GM23248 (cell line): ENCODE measurements around the gene MAP1B.

Source experiments
- EZH2 ChIP-seq: fragments of 200-600 bp; sonication (generic); IDR thresholded peaks from 2 replicates; pipeline ENCODE4 v1.6.1; 2018; ENCODE audit warnings: antibody characterized with exemption, mild to moderate bottlenecking; ENCODE audit not compliant: insufficient read depth, poor library complexity, severe bottlenecking
- EZH2phosphoT487 ChIP-seq: fragments of 200-600 bp; sonication (generic); IDR thresholded peaks from 2 replicates; pipeline ENCODE4 v1.6.1; 2018; ENCODE audit warnings: antibody characterized with exemption, moderate library complexity, mild to moderate bottlenecking, low read depth; ENCODE audit not compliant: insufficient read depth

GRCh38 chr5:72237879-72238278 is 130.6 kb downstream of the MAP1B start:
- no peak for TF ChIP-seq EZH2
- no peak for TF ChIP-seq EZH2phosphoT487
